Mesothelial cell of epicardium (in vitro differentiated cells): ENCODE measurements around the gene SSH2. TPM values are rescaled to one million over a fixed set of nuclear protein-coding genes. Genes with fewer than 3 reads are reported as not detected.

Experiments
- DNase-seq, 2 experiments: peaks; one replicate each; pipeline ENCODE4 v3.0.0; 2021; ENCODE audit warnings: low spot score in 2 of 2; ENCODE audit not compliant: unreplicated experiment in 2 of 2
- H3K27ac Mint-ChIP-seq: 2 replicates; pipeline ENCODE4 v1.8.0; 2021; ENCODE audit warnings: mixed read lengths
- H3K27me3 Mint-ChIP-seq: 2 replicates; pipeline ENCODE4 v1.8.0; 2021; ENCODE audit warnings: low read depth, mixed read lengths
- H3K36me3 Mint-ChIP-seq: 2 replicates; pipeline ENCODE4 v1.8.0; 2021; ENCODE audit warnings: mixed read lengths
- H3K4me1 Mint-ChIP-seq: 2 replicates; pipeline ENCODE4 v1.8.0; 2021; ENCODE audit warnings: mixed read lengths
- H3K4me3 Mint-ChIP-seq: 2 replicates; pipeline ENCODE4 v1.8.0; 2021; ENCODE audit warnings: mild to moderate bottlenecking, moderate library complexity, mixed read lengths
- H3K9me3 Mint-ChIP-seq: 2 replicates; pipeline ENCODE4 v1.8.0; 2021; ENCODE audit warnings: mixed read lengths
- CTCF ChIP-seq: fragments of 200-600 bp; sonication (generic); IDR thresholded peaks from one replicate; pipeline ENCODE4 v1.5.0; 2021; ENCODE audit warnings: antibody characterized with exemption; ENCODE audit not compliant: unreplicated experiment
- total RNA-seq: library from RNA; stranded (reverse); gene quantifications from 3 replicates; pipeline ENCODE4 v1.2.1, GENCODE V29; 2021

Gene SSH2
- total RNA-seq, 1 donor from 2014 or later = 23.7 TPM

- no peaks in the 10 kb centered on the region for H3K27me3 Mint-ChIP-seq
- H3K4me3 Mint-ChIP-seq = no peak overlapping the region
- H3K36me3 Mint-ChIP-seq = peaks cover 7% of the 10 kb centered on the region
- H3K9me3 Mint-ChIP-seq = peaks cover 9% of the 10 kb centered on the region
- TF ChIP-seq CTCF = no peak
- no peak overlapping the region for H3K27ac Mint-ChIP-seq
- peaks cover 16% of the 10 kb centered on the region for H3K4me1 Mint-ChIP-seq
- no peak for DNase-seq
Measured at GRCh38 chr17:29723278-29724047, 206.6 kb downstream of the SSH2 start.

- peaks cover 16% of the 10 kb centered on the region for H3K4me1 Mint-ChIP-seq
- peak overlapping the region; percentile 55 for H3K27ac Mint-ChIP-seq
- H3K4me3 Mint-ChIP-seq = peak overlapping the region; percentile 8
- H3K27me3 Mint-ChIP-seq = no peaks in the 10 kb centered on the region
- TF ChIP-seq CTCF = no peak
- H3K9me3 Mint-ChIP-seq = peaks cover 2% of the 10 kb centered on the region
- DNase-seq = no peak
- peaks cover 1% of the 10 kb centered on the region for H3K36me3 Mint-ChIP-seq
Measured at GRCh38 chr17:29722411-29723198, 207.4 kb downstream of the SSH2 start.

GRCh38 chr17:29720551-29720950, 209.5 kb downstream of the SSH2 start:
- no peak for TF ChIP-seq CTCF
- Mint-ChIP-seq H3K4me1 (peaks cover 5% of the 10 kb centered on the region), H3K9me3 (no peaks in the 10 kb centered on the region), H3K4me3 (no peak overlapping the region), H3K36me3 (no peaks in the 10 kb centered on the region), H3K27ac (peak overlapping the region; percentile 1), H3K27me3 (no peaks in the 10 kb centered on the region)
- no peak for DNase-seq

- no peaks in the 10 kb centered on the region for H3K9me3 Mint-ChIP-seq
- no peak overlapping the region for H3K27ac Mint-ChIP-seq
- H3K27me3 Mint-ChIP-seq = no peaks in the 10 kb centered on the region
- no peak overlapping the region for H3K4me3 Mint-ChIP-seq
- H3K36me3 Mint-ChIP-seq = no peaks in the 10 kb centered on the region
- peaks cover 5% of the 10 kb centered on the region for H3K4me1 Mint-ChIP-seq
- DNase-seq = no peak
- no peak for TF ChIP-seq CTCF
Measured at GRCh38 chr17:29719469-29719868, 210.6 kb downstream of the SSH2 start.

GRCh38 chr17:29718446-29719039, 211.5 kb downstream of the SSH2 start:
- Mint-ChIP-seq H3K27me3 (no peaks in the 10 kb centered on the region), H3K4me1 (peaks cover 5% of the 10 kb centered on the region), H3K27ac (no peak overlapping the region), H3K4me3 (no peak overlapping the region), H3K9me3 (no peaks in the 10 kb centered on the region), H3K36me3 (no peaks in the 10 kb centered on the region)
- TF ChIP-seq CTCF = no peak
- no peak for DNase-seq
